Motor neuron (in vitro differentiated cells): ENCODE measurements around the gene PSMB10. TPM values are rescaled to one million over a fixed set of nuclear protein-coding genes. Genes with fewer than 3 reads are reported as not detected.
"Not testable (repeated sequence)": the region's sequence is repeated elsewhere in the genome, so short reads cannot be mapped to it uniquely, and the experiment has no call there.

ENCODE experiments used
- ATAC-seq, 8 experiments: fragments of 200-7000 bp; cut with Tn5 transposase; replicated peaks in 6 of 8; 2 replicates each; pipeline ENCODE4 v1.8.0; 2021; ENCODE audit warnings: mild to moderate bottlenecking in 8 of 8, moderate library complexity in 8 of 8
- H3K27ac ChIP-seq, 2 donors: fragments of 250-450 bp; sonication (Bioruptor Pico); 2 replicates each; pipeline ENCODE4 v1.9.0; 2021; ENCODE audit warnings: antibody characterized with exemption in 2 of 2, mild to moderate bottlenecking in 2 of 2, moderate library complexity in 1 of 2
- H3K4me1 ChIP-seq, 2 donors: fragments of 250-450 bp; sonication (Bioruptor Pico); replicated peaks in 1 of 2; 2 replicates each; pipeline ENCODE4 v1.6.1; 2021; ENCODE audit warnings: antibody characterized with exemption in 2 of 2, mild to moderate bottlenecking in 2 of 2, moderate library complexity in 1 of 2
- H3K4me3 ChIP-seq, 5 donors: fragments of 250-450 bp; sonication (Bioruptor Pico); 2 replicates each; pipeline ENCODE4 v1.9.0; 2021; ENCODE audit warnings: antibody characterized with exemption in 5 of 5, mild to moderate bottlenecking in 5 of 5, moderate library complexity in 4 of 5
- whole genome bisulfite sequencing, 10 experiments: fragments of 450-650 bp; shearing (Covaris generic); methylation state at CpG; one replicate each; pipeline ENCODE4 v1.0.0; 2022; 5-methylcytosine and 5-hydroxymethylcytosine counted together
- in situ Hi-C, 9 experiments: fragments of 400-800 bp; cut with MboI; loops; one replicate each; pipeline ENCODE4 v1.15.0; 2021; ENCODE audit warnings: low sequenced_read_pairs in 9 of 9, low pct_unique_long_range_greater_than_20kb in 2 of 9; ENCODE audit not compliant: unreplicated experiment in 9 of 9
- total RNA-seq, 8 experiments: library from RNA; unstranded; fragments of 300-600 nt; gene quantifications; 2 replicates each; pipeline versions ENCODE4 v1.2.3 to v1.2.4, GENCODE V29; 2022

PSMB10 gene
- total RNA-seq = 100 to 1,000 TPM in 1 of 8 experiments, 10 to 100 TPM in 7; 22.7 to 134 (median 36.9) TPM

DNA sequence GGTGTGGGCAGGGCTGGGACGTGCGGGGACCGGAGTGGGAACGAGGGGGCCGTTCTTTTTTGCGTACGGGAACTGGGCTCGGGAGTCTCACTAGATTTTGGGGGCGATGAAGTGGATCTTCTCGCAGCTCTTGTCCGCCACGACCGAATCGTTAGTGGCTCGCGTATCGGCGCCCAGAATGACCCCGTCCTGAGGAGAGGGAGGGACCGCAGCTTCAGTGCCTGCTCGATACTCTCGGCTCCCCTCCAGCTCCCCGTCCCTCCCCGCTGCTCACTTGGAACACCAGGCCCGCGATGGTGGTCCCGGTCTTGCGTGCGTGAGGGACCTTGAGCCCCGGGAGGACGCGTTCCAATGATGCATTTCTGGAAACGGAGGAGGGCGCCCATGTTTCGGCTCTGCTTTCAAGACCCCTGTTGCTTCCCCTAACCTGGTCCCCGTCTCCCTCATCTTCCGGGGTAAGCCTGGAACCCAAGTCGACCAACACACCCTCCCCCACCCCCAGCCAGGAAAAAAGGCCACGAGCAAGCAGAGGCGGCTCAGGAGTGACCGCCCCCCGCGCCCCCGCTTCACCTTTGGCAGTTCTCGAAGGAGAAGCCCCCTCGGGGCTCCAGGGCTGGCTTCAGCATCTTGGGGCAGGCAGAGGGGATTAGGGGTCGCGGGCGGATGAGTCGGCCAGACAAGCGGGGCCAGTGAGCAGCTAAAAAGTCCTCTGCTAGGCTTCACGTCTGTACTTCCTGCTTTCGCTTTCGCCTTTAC lies at the start of gene PSMB10:
PSMB10 (minus strand) TSS at position 727 of the 756 bp plus-strand sequence; CDS start at position 626, 101 bp downstream.
- peak; percentile 7 to 32 (median 12) for ATAC-seq
- Histone ChIP-seq H3K27ac (peak within 1 kb of the TSS; percentile 75 to 79), H3K4me1 (peaks cover 7 to 14% of the 10 kb centered on the region in 2 donors), H3K4me3 (peak within 1 kb of the TSS; percentile 62 to 99 (median 80))
- 0 to 7% (median 4%) methylated on average over 3 to 5 of the region's 54 CpGs; no CpG with 5 or more reads in 7 of the 10 experiments for WGBS, 10 experiments
- in situ Hi-C loops = no loop called here

DNA sequence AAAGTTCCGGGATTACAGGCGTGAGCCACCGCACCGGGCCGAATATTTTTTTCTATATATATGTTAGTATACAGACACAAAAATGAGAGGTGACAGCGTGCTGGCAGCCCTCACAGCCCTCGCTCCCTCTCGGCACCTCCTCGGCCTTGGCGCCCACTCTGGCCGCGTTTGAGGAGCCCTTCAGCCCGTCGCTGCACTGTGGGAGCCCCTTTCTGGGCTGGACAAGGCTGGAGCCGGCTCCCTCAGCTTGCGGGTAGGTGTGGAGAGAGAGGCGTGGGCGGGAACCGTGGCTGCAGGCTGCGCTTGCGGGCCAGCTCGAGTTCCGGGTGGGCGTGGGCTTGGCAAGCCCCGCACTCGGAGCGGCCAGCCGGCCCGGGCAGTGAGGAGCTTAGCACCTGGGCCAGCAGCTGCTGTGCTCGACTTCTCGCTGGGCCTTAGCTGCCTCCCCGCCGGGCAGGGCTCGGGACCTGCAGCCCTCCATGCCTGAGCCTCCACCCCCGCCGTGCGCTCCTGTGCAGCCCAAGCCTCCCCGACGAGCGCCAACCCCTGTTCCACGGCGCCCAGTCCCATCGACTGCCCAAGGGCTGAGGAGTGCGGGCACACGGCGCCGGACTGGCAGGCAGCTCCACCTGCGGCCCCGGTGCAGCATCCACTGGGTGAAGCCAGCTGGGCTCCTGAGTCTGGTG lies 45.5 kb upstream of the PSMB10 start:
- no peak for ATAC-seq
- in situ Hi-C loops = no loop called here
- peaks cover 6 to 11% of the 10 kb centered on the region in 2 donors for H3K4me1 ChIP-seq
- 85 to 100% (median 94%) methylated on average over 2 to 9 of the region's 49 CpGs; no CpG with 5 or more reads in 5 of the 10 experiments for WGBS, 10 experiments
- no peak overlapping the region for H3K27ac ChIP-seq
- H3K4me3 ChIP-seq = no peak overlapping the region

DNA sequence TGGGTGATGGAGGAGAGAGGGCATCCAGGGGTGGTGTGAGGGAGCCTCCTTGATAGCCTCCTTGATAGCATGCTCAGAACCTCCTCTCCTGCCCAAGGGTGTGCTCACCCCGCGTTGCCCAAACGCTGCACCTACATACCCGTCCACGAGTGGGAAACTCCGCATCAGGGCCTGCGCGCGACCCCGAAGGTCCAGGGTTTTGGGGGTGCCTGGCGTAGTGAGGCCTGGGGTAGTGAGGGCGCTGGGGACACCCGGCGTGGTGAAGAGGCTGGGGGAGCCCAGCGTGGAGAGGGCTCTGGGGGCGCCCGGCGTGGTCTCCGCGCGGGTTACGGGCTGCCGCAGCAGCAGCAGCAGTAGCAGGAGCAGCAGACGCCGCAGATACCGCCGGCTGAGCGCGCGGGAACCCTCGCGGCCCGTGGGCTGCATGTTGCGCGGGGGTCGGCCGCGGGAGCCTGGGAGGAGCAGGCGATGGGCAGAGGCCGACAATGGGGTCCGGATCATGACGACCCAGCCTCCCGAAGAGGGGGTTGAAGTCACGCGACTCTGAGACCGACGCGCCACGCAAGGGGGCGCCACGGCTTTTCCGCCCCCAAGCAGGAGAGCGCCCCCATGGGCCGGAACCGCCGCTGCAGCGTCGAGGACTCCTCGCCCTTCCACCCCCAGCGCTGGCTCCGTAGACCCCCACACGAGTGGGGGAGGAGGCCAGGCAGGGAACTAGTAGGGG lies 43.5 kb upstream of the PSMB10 start, which contains the start of gene DPEP3:
DPEP3 (minus strand) TSS at position 545 of the 724 bp plus-strand sequence; CDS start at position 426, 119 bp downstream.
- Histone ChIP-seq H3K27ac (no peak within 1 kb of the TSS), H3K4me1 (peaks cover 5 to 7% of the 10 kb centered on the region in 2 donors), H3K4me3 (no peak within 1 kb of the TSS)
- 88 to 100% (median 90%) methylated on average over 1 to 22 of the region's 62 CpGs; no CpG with 5 or more reads in 7 of the 10 experiments for WGBS, 10 experiments
- ATAC-seq = no peak
- in situ Hi-C loops = no loop called here

DNA sequence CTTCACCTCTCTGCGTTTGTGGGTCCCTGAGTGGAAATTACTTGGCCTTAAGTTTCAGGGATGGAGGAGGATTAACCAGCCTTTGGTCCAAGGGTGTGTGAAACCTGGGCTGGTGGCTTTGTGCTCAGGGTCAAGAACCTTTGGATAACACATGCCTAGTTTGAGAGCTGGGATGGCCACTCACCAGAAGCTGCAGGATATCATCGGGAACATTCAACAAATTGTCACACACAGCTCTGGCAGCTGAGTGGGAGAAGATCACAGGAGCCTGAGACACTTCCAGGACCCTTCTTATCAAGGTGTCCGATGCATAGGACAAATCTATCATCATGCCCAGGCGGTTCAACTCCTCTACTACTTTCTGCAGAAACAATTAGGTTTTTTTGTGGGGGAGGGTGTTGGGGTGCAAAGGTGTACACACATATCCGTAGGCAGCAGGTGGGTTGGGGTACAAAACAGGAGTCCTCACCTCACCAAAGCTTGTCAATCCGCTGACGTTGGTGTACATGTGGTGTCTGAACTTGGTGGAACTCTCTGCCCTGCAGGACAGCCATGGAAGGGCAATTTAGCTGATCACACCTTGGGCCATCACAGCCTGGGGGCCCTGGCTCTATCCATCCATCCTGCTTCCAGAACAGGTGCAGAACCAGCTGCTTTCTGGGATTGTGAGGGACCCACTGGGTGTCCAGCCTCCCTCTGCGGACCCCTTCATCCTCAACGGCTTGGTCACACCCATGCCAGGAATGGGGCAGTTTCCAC lies 41.0 kb upstream of the PSMB10 start:
- Histone ChIP-seq H3K4me3 (no peak overlapping the region), H3K27ac (no peak overlapping the region), H3K4me1 (no peaks in the 10 kb centered on the region)
- in situ Hi-C loops = no loop called here
- WGBS, 10 experiments = 40 to 94% (median 76%) methylated on average over 1 to 8 of the region's 9 CpGs; no CpG with 5 or more reads in 5 of the 10 experiments
- no peak for ATAC-seq

DNA sequence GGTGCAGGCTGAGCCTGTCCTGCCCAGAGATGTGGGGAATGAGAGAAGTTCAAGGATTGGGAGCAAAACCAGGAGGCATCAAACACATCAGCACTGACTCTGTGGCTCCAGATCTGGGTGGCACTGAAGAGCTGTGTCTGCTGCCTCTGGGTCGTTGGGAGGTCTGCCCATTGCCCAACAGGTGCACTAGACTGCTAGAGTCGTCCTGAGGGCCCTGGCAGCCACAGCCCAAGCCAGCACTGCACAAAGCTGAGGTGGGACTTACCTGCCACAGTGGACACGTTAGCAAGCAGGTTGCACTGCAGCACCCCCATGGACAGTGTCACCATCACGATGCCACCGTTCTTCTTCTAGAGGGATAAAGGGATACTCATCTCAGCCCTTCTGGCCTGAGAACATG lies 40.4 kb upstream of the PSMB10 start:
- Histone ChIP-seq H3K4me3 (no peak overlapping the region), H3K27ac (no peak overlapping the region), H3K4me1 (no peaks in the 10 kb centered on the region)
- no peak for ATAC-seq
- WGBS, 10 experiments = 44% methylated on average over 5 of the region's 5 CpGs; no CpG with 5 or more reads in 9 of the 10 experiments
- in situ Hi-C loops = no loop called here

DNA sequence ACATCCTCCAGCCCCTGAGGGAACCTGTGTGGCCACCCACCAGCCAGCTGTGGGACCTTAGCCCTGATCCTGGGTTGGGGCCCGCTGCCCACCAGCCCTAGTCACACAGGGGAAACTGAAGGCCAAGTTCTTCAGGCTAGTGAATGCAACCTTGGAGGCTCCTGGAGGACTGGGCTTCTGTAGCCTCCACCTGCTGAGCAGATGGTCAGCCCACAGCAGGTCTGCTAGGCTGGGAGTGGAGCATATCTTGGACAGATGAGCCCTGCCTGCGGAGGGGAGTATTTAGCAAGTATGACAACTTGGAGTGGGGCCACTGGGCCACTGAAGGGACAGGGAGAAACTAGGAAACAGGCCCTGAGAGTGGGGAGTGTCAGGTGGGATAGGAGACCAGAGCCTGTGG lies 39.6 kb upstream of the PSMB10 start:
- in situ Hi-C loops = no loop called here
- WGBS, 10 experiments = 50% methylated on average over 1 of the region's 2 CpGs; no CpG with 5 or more reads in 9 of the 10 experiments
- no peak overlapping the region for H3K4me3 ChIP-seq
- H3K4me1 ChIP-seq = no peaks in the 10 kb centered on the region
- H3K27ac ChIP-seq = no peak overlapping the region
- ATAC-seq = peak in 2 of 8 experiments; percentile 47 to 56

DNA sequence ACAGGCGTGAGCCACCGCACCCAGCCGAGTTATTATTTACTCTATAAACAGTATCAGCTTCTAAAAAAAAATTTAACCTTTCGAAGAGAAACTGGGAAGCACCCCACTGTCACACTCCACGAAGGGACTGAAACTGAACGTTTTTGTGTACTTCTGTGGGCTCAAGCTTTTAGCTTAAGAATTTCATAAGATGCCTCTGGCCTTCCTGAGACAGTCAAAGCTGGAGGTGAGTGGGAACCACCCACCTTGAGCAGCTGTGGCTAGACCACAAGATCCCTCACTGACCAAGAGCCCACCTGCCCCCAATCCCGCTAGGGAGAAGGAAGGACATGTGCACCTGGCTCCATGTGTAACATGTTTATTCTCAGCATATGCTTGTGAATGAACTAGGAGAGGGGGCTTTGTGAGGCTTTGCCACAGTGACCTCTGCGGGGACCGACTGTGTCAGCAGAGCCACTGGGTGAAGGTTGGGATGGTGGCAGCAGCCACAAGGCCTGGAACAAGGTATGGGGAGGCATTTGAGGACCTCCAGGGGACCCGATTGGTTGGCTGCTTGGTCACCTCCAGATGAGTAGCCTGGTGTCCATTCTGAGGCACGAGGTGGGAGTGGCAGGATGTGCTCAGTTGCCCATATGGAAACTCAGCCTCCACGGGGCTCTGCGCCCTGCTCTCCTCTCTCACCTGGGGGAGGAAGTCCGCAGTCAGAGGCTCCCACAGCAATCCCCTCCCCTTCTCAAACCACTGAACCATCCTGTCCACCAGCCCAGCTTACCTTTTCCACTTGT lies 38.9 kb upstream of the PSMB10 start:
- ATAC-seq = no peak
- no peak overlapping the region for H3K27ac ChIP-seq
- no peaks in the 10 kb centered on the region for H3K4me1 ChIP-seq
- in situ Hi-C loops = no loop called here
- 0 to 80% (median 65%) methylated on average over 1 to 12 of the region's 14 CpGs; no CpG with 5 or more reads in 3 of the 10 experiments for WGBS, 10 experiments
- no peak overlapping the region for H3K4me3 ChIP-seq

DNA sequence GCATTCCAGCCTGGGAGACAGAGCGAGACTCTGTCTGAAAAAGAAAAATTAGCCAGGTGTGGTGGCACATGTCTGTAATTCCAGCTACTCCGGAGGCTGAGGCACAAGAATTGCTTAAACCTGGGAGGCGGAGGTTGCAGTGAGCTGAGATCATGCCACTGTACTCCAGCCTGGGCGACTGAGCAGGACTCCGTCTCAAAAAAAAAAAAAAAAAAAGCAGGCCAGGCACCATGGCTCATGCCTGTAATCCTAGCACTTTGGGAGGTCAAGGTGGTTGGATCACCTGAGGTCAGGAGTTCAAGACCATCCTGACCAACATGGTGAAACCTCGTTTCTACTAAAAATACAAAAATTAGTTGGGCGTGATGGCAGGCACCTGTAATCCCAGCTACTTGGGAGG lies 35.6 kb upstream of the PSMB10 start:
- ATAC-seq = not testable (repeated sequence)

DNA sequence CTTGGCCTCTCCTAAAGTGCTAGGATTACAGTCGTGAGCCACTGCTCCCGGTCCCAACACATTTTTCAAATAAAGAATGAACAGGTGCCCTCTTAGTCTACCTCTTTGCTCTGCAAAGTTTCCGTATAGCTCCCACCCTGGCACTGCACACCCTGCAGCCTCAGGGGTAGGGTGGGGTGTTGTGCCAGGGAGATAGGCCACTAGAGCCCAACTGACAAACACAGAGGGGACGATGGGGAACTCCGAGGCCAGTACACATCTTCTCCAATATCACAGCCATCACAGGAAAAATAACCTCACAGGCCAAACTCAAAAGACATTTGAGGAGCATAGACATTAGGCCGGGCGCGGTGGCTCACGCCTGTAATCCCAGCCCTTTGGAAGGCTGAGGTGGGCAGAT lies 34.5 kb upstream of the PSMB10 start:
- H3K4me1 ChIP-seq = peaks cover 0 to 5% of the 10 kb centered on the region in 2 donors
- WGBS, 10 experiments = 80 to 100% (median 89%) methylated on average over 2 to 7 of the region's 9 CpGs; no CpG with 5 or more reads in 2 of the 10 experiments
- no peak overlapping the region for H3K4me3 ChIP-seq
- no peak for ATAC-seq
- in situ Hi-C loops = no loop called here
- no peak overlapping the region for H3K27ac ChIP-seq

More for the DNA sequence above, 35.6 kb upstream of the PSMB10 start:
- H3K4me1 ChIP-seq, H3K4me3 ChIP-seq, in situ Hi-C loops, H3K27ac ChIP-seq: not testable (repeated sequence)
- 60 to 100% (median 81%) methylated on average over 1 to 3 of the region's 7 CpGs; no CpG with 5 or more reads in 1 of the 10 experiments for WGBS, 10 experiments

DNA sequence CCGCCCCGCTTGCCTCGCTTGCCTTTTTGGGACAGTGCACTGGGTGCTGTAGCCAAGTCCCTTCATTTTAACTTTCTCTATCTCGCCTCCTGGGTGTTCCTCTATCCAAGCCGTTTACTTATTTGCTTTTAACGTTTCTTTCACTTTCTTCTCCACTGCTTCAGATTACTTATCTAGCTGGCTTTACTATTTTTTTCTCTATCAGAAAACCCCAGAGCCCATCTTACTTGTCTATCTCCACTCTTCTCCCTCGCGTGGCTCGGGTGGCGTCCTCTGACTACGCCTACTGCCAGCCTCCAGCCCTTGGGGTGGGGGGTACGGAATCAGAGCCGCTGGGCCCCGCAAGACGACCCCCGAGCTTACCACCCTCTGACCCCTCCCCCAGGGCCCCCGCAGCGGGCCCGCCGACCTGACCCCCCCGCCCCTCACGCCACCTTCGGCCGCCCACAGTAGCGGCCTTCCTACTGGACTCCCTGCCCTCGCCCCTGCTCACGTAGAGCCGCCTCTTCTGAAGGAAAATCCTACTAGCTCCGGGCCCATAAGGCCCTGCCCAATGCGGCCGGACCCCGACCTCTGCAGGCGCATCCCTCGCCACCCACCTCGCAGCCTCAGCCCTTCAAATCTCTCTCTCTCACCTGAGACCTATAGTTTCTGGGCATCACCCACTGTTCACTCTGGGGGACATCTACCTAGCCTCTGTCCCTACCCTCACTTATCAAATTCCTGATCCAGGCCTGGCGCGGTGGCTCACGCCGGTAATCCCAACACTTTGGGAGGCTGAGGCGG lies 32.8 kb upstream of the PSMB10 start:
- 0 to 80% (median 80%) methylated on average over 1 to 7 of the region's 40 CpGs; no CpG with 5 or more reads in 3 of the 10 experiments for WGBS, 10 experiments
- no peak for ATAC-seq
- H3K27ac ChIP-seq = no peak overlapping the region

More for the DNA sequence above, 32.8 kb upstream of the PSMB10 start:
- Histone ChIP-seq H3K4me3 (peak overlapping the region in 2 of 5 donors; percentile 42 to 61), H3K4me1 (peaks cover 0 to 5% of the 10 kb centered on the region in 2 donors)
- in situ Hi-C loops = no loop called here
